ENCODE results near the gene DDX23.

Gene DDX23

GRCh38 chr12:48780381-48781025, 71.5 kb downstream of the DDX23 start:
- peaks cover 7% of the 10 kb centered on the region for H3K27me3 Mint-ChIP-seq
- H3K27ac Mint-ChIP-seq: no peak overlapping the region
- no peaks in the 10 kb centered on the region for H3K36me3 Mint-ChIP-seq
- H3K4me1 Mint-ChIP-seq: no peaks in the 10 kb centered on the region
- no peak overlapping the region for H3K4me3 Mint-ChIP-seq
- H3K9me3 Mint-ChIP-seq: no peaks in the 10 kb centered on the region

- Mint-ChIP-seq H3K36me3 (no peaks in the 10 kb centered on the region), H3K4me3 (no peak overlapping the region), H3K9me3 (no peaks in the 10 kb centered on the region), H3K27me3 (peaks cover 4% of the 10 kb centered on the region), H3K27ac (no peak overlapping the region), H3K4me1 (no peaks in the 10 kb centered on the region)
Measured at GRCh38 chr12:48779869-48780268, 72.1 kb downstream of the DDX23 start.
